Adrenal gland (tissue), 12 donors: ENCODE measurements around the gene NFE2L2. TPM values are rescaled to one million over a fixed set of nuclear protein-coding genes. Genes with fewer than 3 reads are reported as not detected.
A peak's percentile ranks its signal among the peaks of the same experiment; 100 is the strongest.

ENCODE experiments used
- DNase-seq, 7 donors: peaks; one replicate each; pipeline ENCODE4 v3.0.0-alpha.2; 2019 to 2020
- H3K27ac ChIP-seq, 5 donors: fragments of 200-600 bp; sonication (generic) in 4 of 5; 1 replicate in 3 of 5; 2 replicates in 2 of 5; pipeline versions ENCODE4 v1.5.1 to v1.8.0; 2016 to 2020; ENCODE audit warnings: mild to moderate bottlenecking in 1 of 5
- H3K27me3 ChIP-seq: fragments of 200-600 bp; 2 replicates; pipeline ENCODE4 v1.8.0; 2021
- H3K36me3 ChIP-seq, 2 donors: fragments of 200-600 bp; replicated peaks in 1 of 2; 1 replicate in 1 of 2; 2 replicates in 1 of 2; pipeline versions ENCODE4 v1.5.1 to v1.8.0; 2018 to 2022
- H3K4me1 ChIP-seq, 2 donors: fragments of 200-600 bp; replicated peaks in 1 of 2; 1 replicate in 1 of 2; 2 replicates in 1 of 2; pipeline versions ENCODE4 v1.5.1 to v1.8.0; 2018 to 2021
- H3K4me3 ChIP-seq, 4 donors: fragments of 200-600 bp; sonication (generic) in 3 of 4; one replicate each; pipeline ENCODE4 v1.5.1; 2016 to 2018
- H3K9me3 ChIP-seq, 3 donors: fragments of 200-600 bp; sonication (generic) in 1 of 3; replicated peaks in 1 of 3; 1 replicate in 2 of 3; 2 replicates in 1 of 3; pipeline versions ENCODE4 v1.5.1 to v1.8.0; 2016 to 2021
- CTCF ChIP-seq, 6 experiments: fragments of 450-650 bp in 4 of 6; fragments of 200-600 bp in 2 of 6; sonication (generic) in 1 of 6; IDR thresholded peaks; 1 replicate in 5 of 6; 2 replicates in 1 of 6; pipeline versions ENCODE4 v1.5.1 to v1.8.0; 2016 to 2021; ENCODE audit warnings: antibody characterized with exemption in 6 of 6, mild to moderate bottlenecking in 2 of 6, moderate library complexity in 1 of 6
- POLR2A ChIP-seq, 2 donors: fragments of 450-650 bp; IDR thresholded peaks; one replicate each; pipeline ENCODE4 v1.6.1; 2017; ENCODE audit warnings: antibody characterized with exemption in 2 of 2, mild to moderate bottlenecking in 2 of 2, moderate library complexity in 1 of 2
- WGBS, 4 donors: extraction: QIAGEN DNeasy Blood & Tissue Kit in 2 of 4; methylation state at CpG; one replicate each; pipeline versions ENCODE4 v1.1.5 to v1.1.7; 2013 to 2017; 5-methylcytosine and 5-hydroxymethylcytosine counted together
- intact Hi-C, 2 donors: fragments of 100-400 bp; cut with DNase I; formaldehyde crosslinking; loops; one replicate each; pipeline versions ENCODE4 v1.14.1 to v1.15.0; 2022 to 2023
- polyA plus RNA-seq, 3 donors: library from polyadenylated mRNA; stranded (reverse); fragments of 200-250 nt in 2 of 3; fragments of 350-450 nt in 1 of 3; fragmentation: Illumina TruSeq in 1 of 3; extraction: RNeasy Lipid Tissue Mini Kit (QIAGEN cat#74804) in 1 of 3; gene quantifications; one replicate each; pipeline ENCODE4 v1.2.3, GENCODE V29; 2013 to 2014
- total RNA-seq, 9 donors: library from RNA; depleted of rRNA in 4 of 9; stranded (reverse); fragments of >200 nt in 4 of 9; fragments of 120-200 nt in 1 of 9; fragmentation: NEBNext Ultra II Directional in 1 of 9; extraction: Animal tissue kit (Norgen Biotek cat#: 25700) in 1 of 9; gene quantifications; one replicate each; pipeline versions ENCODE4 v1.1.0 to v1.2.4, GENCODE V29; 2013 to 2023
- donor health status: healthy with polysubstance abuse.
- donor health status: Bipolar disorder and iron deficiency.
- donor health status: DM: yes; HTN: yes; CAD: no.
- donor health status: DM: no; HTN: no; CAD: no.
- donor health status: DM: no; HTN: no; CAD: no.
- donor health status: DM: yes; HTN: yes; CAD: no.

Gene NFE2L2
- total and polyA plus RNA-seq, 12 donors: 41.1 to 119 (median 80.4) TPM

- intact Hi-C loops: no loop called here
- Histone ChIP-seq H3K36me3 (no peaks in the 10 kb centered on the region), H3K9me3 (no peaks in the 10 kb centered on the region), H3K27me3 (no peaks in the 10 kb centered on the region), H3K27ac (no peak overlapping the region), H3K4me1 (no peaks in the 10 kb centered on the region), H3K4me3 (no peak overlapping the region)
- 83 to 90% (median 87%) methylated on average over 5 to 6 of the region's 6 CpGs for WGBS, 4 donors
- no peak for TF ChIP-seq CTCF (IDR thresholded peaks at IDR 0.05)
- TF ChIP-seq POLR2A (IDR thresholded peaks at IDR 0.05): no peak
- DNase-seq: peak in 1 of 7 donors; percentile 24
These were observed 17.1 kb upstream of the NFE2L2 start for GRCh38 chr2:177281400-177282180.

GRCh38 chr2:177279847-177280246 is 15.3 kb upstream of the NFE2L2 start:
- DNase-seq: no peak
- Histone ChIP-seq H3K36me3 (no peaks in the 10 kb centered on the region), H3K9me3 (no peaks in the 10 kb centered on the region), H3K4me3 (no peak overlapping the region), H3K27ac (no peak overlapping the region), H3K4me1 (peaks cover 0 to 11% of the 10 kb centered on the region in 2 donors), H3K27me3 (no peaks in the 10 kb centered on the region)
- intact Hi-C loops: no loop called here
- TF ChIP-seq CTCF (IDR thresholded peaks at IDR 0.05): no peak
- WGBS, 4 donors: 85 to 97% (median 96%) methylated on average over 2 of the region's 2 CpGs

GRCh38 chr2:177275743-177276055 is 11.2 kb upstream of the NFE2L2 start:
- Histone ChIP-seq H3K36me3 (no peaks in the 10 kb centered on the region), H3K4me3 (no peak overlapping the region), H3K27ac (peak overlapping the region in 1 of 5 donors; percentile 51), H3K4me1 (peaks cover 0 to 13% of the 10 kb centered on the region in 2 donors), H3K9me3 (no peaks in the 10 kb centered on the region), H3K27me3 (no peaks in the 10 kb centered on the region)
- DNase-seq: no peak
- TF ChIP-seq CTCF (IDR thresholded peaks at IDR 0.05): no peak
- no peak for TF ChIP-seq POLR2A (IDR thresholded peaks at IDR 0.05)
- intact Hi-C loops: no loop called here
- WGBS, 4 donors: 66 to 80% (median 70%) methylated on average over 4 of the region's 4 CpGs

- TF ChIP-seq POLR2A (IDR thresholded peaks at IDR 0.05): no peak
- no peak for TF ChIP-seq CTCF (IDR thresholded peaks at IDR 0.05)
- Histone ChIP-seq H3K27ac (peak overlapping the region in 1 of 5 donors; percentile 51), H3K4me3 (no peak overlapping the region), H3K9me3 (no peaks in the 10 kb centered on the region), H3K27me3 (no peaks in the 10 kb centered on the region), H3K36me3 (no peaks in the 10 kb centered on the region), H3K4me1 (peaks cover 0 to 13% of the 10 kb centered on the region in 2 donors)
- no peak for DNase-seq
- intact Hi-C loops: no loop called here
- 56 to 68% (median 61%) methylated on average over 5 of the region's 5 CpGs for WGBS, 4 donors
These were observed 10.7 kb upstream of the NFE2L2 start for GRCh38 chr2:177275040-177275742.
